Esophagus muscularis mucosa (tissue), 4 donors: Measurements from ENCODE around the gene TMEM125.

Experiments
- CTCF ChIP-seq, 3 experiments: fragments of 200-600 bp in 2 of 3; fragments of 450-650 bp in 1 of 3; sonication (generic) in 2 of 3; IDR thresholded peaks; one replicate each; pipeline ENCODE4 v1.5.1; 2017 to 2019; ENCODE audit warnings: antibody characterized with exemption in 3 of 3, mild to moderate bottlenecking in 2 of 3, moderate library complexity in 1 of 3
- EP300 ChIP-seq: sonication (generic); formaldehyde crosslinking; IDR thresholded peaks from one replicate; pipeline ENCODE4 v1.6.1; 2017; ENCODE audit warnings: antibody characterized with exemption
- POLR2A ChIP-seq: fragments of 450-650 bp; IDR thresholded peaks from one replicate; pipeline ENCODE4 v1.6.1; 2017; ENCODE audit warnings: antibody characterized with exemption, moderate library complexity, mild to moderate bottlenecking, low read depth

GRCh38 chr1:43225168-43225567 lies 44.6 kb upstream of the TMEM125 start:
- TF ChIP-seq CTCF (IDR thresholded peaks at IDR 0.05) = no peak
- no peak for TF ChIP-seq POLR2A
- no peak for TF ChIP-seq EP300
